22Rv1 (cell line): ENCODE measurements around the gene ERICH2.

ENCODE experiments used
- H3K27ac ChIP-seq: fragments of 450-650 bp; 2 replicates; pipeline ENCODE4 v1.5.1; 2017
- ZFX ChIP-seq: fragments of 450-650 bp; IDR thresholded peaks from 2 replicates; pipeline ENCODE4 v1.6.1; 2017; ENCODE audit warnings: antibody characterized with exemption, borderline replicate concordance
- TF ChIP-seq, protein P1 (sequence below): fragments of 450-650 bp; IDR thresholded peaks from 2 replicates; pipeline ENCODE4 v1.5.1; 2017; ENCODE audit warnings: mild to moderate bottlenecking

Gene ERICH2

DNA sequence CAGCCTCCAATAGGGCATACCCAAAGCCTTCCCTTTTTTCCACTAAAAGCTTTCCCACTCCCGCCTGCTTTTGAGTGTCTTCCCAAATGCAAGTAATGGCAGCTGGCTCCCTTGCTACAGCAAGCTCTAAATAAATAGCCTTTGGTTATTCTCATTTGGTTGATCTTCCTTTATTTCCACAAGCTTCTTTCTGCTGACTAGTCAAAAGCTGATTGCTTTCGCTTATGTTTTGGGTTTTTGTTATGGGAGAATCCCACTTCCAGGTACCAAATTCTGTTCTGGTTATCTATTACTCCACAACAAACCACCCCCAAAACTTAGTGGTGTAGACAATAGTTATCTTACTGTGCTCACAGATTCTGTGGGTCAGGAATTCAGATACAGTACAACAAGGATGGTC, 32.8 kb upstream of the ERICH2 start:
- TF ChIP-seq, protein P1, sequence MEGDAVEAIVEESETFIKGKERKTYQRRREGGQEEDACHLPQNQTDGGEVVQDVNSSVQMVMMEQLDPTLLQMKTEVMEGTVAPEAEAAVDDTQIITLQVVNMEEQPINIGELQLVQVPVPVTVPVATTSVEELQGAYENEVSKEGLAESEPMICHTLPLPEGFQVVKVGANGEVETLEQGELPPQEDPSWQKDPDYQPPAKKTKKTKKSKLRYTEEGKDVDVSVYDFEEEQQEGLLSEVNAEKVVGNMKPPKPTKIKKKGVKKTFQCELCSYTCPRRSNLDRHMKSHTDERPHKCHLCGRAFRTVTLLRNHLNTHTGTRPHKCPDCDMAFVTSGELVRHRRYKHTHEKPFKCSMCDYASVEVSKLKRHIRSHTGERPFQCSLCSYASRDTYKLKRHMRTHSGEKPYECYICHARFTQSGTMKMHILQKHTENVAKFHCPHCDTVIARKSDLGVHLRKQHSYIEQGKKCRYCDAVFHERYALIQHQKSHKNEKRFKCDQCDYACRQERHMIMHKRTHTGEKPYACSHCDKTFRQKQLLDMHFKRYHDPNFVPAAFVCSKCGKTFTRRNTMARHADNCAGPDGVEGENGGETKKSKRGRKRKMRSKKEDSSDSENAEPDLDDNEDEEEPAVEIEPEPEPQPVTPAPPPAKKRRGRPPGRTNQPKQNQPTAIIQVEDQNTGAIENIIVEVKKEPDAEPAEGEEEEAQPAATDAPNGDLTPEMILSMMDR: no peak
- H3K27ac ChIP-seq: no peak overlapping the region

DNA sequence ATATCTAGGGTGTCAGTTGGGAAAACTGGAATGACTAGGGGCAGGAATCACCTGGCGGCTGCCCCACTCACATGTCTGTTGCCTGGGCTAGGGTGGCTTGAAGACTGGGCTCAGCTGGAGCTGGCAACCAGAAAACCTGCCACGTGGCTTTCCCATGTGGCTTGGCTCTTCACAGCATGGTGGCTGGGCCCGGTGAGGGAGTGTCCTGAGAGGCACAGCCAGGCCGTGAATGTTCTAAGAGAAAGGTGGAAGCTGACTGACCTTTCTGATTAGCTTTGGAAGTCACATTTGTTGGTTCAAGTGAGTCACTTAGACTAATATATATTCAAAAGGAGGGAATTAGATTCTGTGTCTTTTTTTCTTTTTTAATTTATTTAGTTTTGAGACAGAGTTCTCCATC, 32.4 kb upstream of the ERICH2 start:
- H3K27ac ChIP-seq: no peak overlapping the region
- TF ChIP-seq, protein P1: no peak
- no peak for TF ChIP-seq ZFX

DNA sequence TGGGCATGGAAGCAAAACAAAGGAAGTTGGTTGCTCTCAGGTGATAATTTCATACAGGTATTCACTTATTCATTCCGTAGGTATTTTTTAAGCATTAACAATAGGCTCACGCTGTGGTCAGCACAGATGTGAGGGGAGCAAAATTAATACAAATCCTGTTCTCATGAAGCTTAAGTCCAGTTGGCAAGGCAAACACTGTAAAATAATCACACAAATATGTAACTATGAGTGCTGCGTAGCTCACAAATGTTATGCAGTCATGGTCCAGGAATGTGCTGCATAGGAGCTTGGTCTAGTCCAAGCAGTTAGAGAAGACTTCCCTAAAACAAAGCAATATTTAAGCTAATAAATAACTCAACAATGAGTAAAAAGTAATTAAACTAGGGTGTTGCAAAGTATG, 31.1 kb upstream of the ERICH2 start:
- TF ChIP-seq, protein P1: no peak
- no peak for TF ChIP-seq ZFX
- no peak overlapping the region for H3K27ac ChIP-seq

DNA sequence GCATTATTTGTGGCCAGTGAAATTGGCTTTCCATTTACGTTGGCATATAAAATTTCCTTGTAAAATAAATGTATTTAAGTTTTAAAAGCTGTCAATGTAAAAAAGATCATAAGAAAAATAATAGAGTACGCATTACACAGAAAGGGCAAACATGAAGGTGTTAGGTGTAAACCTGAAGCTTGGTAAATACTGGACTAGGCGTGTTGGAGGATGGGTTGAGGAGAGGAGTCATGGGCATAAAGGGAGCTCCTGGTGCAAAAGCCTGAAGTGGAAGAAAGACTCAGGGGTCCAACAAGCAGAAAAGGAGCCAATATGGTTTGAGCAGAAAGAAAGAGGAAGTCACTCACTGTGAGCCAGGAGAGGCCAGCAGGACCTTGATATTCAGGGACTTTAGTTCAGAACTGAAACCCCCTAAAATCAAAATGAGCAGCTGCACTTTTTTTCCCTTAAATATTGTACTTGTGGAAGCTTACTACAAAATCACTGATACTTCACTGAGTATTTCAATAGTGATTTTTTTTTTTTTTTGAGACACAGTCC, 30.6 kb upstream of the ERICH2 start:
- H3K27ac ChIP-seq: no peak overlapping the region

DNA sequence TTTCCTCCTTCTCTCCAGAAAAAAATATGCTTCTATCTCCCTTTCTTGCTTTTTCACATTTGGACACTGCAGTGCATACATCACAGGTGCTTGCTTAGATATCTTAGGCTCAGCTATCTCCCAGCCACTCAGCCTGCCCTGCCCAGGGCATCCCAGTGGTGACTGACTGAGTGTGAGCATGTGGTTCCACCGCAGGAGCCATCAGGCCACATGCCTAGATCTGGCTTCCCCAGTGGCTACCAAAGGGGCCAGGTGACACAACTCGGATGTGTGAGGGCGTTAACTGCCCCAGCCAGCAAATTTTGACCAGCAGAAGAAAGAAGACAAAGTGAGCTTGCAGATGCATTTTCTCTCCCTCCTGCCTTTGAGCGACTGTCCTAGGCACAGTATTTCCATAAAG, 29.5 kb upstream of the ERICH2 start:
- H3K27ac ChIP-seq: no peak overlapping the region
- TF ChIP-seq ZFX: no peak
- TF ChIP-seq, protein P1: no peak

More for the DNA sequence above, 30.6 kb upstream of the ERICH2 start:
- TF ChIP-seq, protein P1: no peak
- TF ChIP-seq ZFX: no peak

DNA sequence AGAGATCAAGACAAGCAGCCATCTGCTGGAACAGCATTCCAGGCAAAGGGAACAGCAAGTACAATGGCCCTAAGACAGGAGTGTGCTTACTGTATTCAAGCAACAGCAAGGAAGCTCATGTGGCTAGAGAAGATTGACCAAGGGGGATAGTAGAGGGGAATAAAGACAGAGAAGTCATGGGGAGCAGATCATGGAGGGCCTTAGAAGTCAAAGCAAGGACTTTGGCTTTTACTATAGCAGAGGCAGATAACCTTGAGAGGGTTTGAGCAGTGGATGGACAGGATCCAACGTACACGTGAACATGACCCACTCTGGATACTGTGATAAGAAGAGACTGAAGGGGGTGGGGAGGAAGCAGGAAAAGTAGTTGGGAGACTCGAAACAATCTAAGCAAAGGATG, 28.2 kb upstream of the ERICH2 start:
- TF ChIP-seq, protein P1: no peak
- no peak for TF ChIP-seq ZFX
- no peak overlapping the region for H3K27ac ChIP-seq

DNA sequence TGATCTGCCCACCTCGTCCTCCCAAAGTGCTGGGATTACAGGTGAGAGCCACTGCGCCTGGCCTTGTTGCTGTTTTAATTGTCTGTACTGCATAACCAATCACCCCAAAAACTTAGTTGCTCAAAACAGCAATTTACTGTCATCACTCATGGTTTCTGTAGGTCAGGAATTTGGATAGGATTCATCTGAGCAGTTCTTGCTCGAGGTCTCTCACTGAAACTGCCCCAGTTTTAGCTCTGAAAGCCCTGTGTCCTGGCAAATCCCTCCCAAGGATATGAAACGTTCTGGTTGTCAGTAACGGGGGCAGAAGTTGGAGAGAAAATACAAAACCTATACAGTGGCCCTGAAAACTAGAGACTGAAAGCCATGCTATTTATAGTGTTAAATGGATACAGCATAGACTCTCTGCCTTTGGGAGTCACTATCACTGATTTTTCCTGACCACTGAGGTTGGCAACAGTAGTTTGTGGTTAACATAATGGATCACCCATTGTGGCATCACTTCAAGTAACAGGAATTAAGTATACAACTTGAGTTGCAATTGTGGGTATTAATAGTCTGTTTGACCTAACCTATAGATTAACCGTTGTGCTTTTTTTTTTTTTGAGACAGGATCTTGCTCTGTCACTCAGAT, 27.2 kb upstream of the ERICH2 start:
- H3K27ac ChIP-seq: no peak overlapping the region
- TF ChIP-seq ZFX: no peak
- TF ChIP-seq, protein P1: no peak
